ENCODE measurements around the gene ATE1. TPM values are rescaled to one million over a fixed set of nuclear protein-coding genes. Genes with fewer than 3 reads are reported as not detected.
A peak's percentile ranks its signal among the peaks of the same experiment; 100 is the strongest.
"Not testable (repeated sequence)": the region's sequence is repeated elsewhere in the genome, so short reads cannot be mapped to it uniquely, and the experiment has no call there.

Gene ATE1
- total RNA-seq, 1 donor from 2014 or later, result 22.6 TPM

DNA sequence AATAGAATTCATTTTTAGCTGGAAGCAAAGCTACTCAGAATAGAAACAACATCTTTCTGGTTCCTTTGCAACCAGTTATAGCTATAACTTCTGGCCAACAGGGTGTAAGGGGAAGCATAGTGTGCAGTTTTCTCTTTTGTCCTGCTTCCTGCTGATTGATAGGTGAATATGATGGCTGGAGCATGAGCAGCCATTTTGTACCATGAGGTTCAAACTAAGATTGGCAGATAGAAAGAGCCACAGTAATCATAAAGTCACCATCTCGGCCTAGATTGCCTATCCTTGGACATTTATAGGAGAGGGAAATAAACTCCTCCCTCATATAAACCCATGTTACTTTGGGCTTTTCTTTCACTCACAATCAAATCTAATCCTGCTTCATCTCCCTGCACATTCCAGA is 227.4 kb downstream of the ATE1 start:
- H3K27me3 Mint-ChIP-seq (ENCODE audit: low read depth, unreplicated experiment), result no peaks in the 10 kb centered on the region
- Histone ChIP-seq H3K4me3 (ENCODE audit: insufficient read depth, low read depth, low read length) (no peak overlapping the region), H3K36me3 (ENCODE audit: insufficient read depth, low read length) (no peaks in the 10 kb centered on the region), H2AFZ (ENCODE audit: low read depth, low read length) (no peak overlapping the region), H3K4me1 (ENCODE audit: insufficient read depth, low read length) (peaks cover 22% of the 10 kb centered on the region), H3K9me3 (ENCODE audit: insufficient read depth, low read depth, low read length) (no peaks in the 10 kb centered on the region), H3K9ac (ENCODE audit: low read length) (no peak overlapping the region), H4K20me1 (ENCODE audit: insufficient read depth, low read length) (no peaks in the 10 kb centered on the region), H3K4me2 (ENCODE audit: low read length) (no peak overlapping the region), H3K27ac (ENCODE audit: low read depth, low read length) (no peak overlapping the region), H3K79me2 (ENCODE audit: insufficient read depth, low read length) (no peaks in the 10 kb centered on the region), H3K27me3 (ENCODE audit: insufficient read depth, low read length) (no peaks in the 10 kb centered on the region)
- H3K4me3 Mint-ChIP-seq (ENCODE audit: unreplicated experiment), result no peak overlapping the region
- no peak overlapping the region for H3K27ac Mint-ChIP-seq (ENCODE audit: unreplicated experiment)
- H3K4me1 Mint-ChIP-seq (ENCODE audit: low read depth, unreplicated experiment), result peaks cover 27% of the 10 kb centered on the region
- TF ChIP-seq EZH2 (IDR thresholded peaks at IDR 0.05; ENCODE audit: insufficient read depth, low read length) (no peak), CTCF (IDR thresholded peaks at IDR 0.05; ENCODE audit: insufficient read depth, low read depth, low read length) (no peak)
- no peaks in the 10 kb centered on the region for H3K9me3 Mint-ChIP-seq (ENCODE audit: unreplicated experiment)
- no peak for FAIRE-seq
- no peak for DNase-seq (ENCODE audit: low read depth)
- no peaks in the 10 kb centered on the region for H3K36me3 Mint-ChIP-seq (ENCODE audit: low read depth, unreplicated experiment)

DNA sequence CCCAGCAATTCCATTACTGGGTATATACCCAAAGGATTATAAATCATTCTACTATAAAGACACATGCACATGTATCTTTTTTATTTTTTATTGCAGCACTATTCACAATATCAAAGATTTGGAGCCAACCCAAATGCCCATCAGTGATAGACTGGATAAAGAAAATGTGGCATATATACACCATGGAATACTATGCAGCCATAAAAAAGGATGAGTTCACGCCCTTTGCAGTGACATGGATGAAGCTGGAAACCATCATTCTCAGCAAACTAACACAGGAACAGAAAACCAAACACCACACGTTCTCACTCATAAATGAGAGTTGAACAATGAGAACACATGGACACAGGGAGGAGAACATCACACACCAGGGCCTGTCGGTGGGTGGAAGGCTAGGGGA is 228.1 kb downstream of the ATE1 start:
- FAIRE-seq; H3K9me3 ChIP-seq (ENCODE audit: insufficient read depth, low read depth, low read length); H3K9me3 Mint-ChIP-seq (ENCODE audit: unreplicated experiment); H2AFZ ChIP-seq (ENCODE audit: low read depth, low read length); DNase-seq (ENCODE audit: low read depth); H3K27ac ChIP-seq (ENCODE audit: low read depth, low read length); H3K4me3 ChIP-seq (ENCODE audit: insufficient read depth, low read depth, low read length); H3K27me3 Mint-ChIP-seq (ENCODE audit: low read depth, unreplicated experiment); H3K36me3 Mint-ChIP-seq (ENCODE audit: low read depth, unreplicated experiment); H3K9ac ChIP-seq (ENCODE audit: low read length); H4K20me1 ChIP-seq (ENCODE audit: insufficient read depth, low read length); H3K79me2 ChIP-seq (ENCODE audit: insufficient read depth, low read length); H3K4me3 Mint-ChIP-seq (ENCODE audit: unreplicated experiment); H3K4me2 ChIP-seq (ENCODE audit: low read length); H3K27me3 ChIP-seq (ENCODE audit: insufficient read depth, low read length); H3K36me3 ChIP-seq (ENCODE audit: insufficient read depth, low read length); H3K27ac Mint-ChIP-seq (ENCODE audit: unreplicated experiment): not testable (repeated sequence)
- H3K4me1 ChIP-seq (ENCODE audit: insufficient read depth, low read length), result peaks cover 22% of the 10 kb centered on the region
- peaks cover 27% of the 10 kb centered on the region for H3K4me1 Mint-ChIP-seq (ENCODE audit: low read depth, unreplicated experiment)

DNA sequence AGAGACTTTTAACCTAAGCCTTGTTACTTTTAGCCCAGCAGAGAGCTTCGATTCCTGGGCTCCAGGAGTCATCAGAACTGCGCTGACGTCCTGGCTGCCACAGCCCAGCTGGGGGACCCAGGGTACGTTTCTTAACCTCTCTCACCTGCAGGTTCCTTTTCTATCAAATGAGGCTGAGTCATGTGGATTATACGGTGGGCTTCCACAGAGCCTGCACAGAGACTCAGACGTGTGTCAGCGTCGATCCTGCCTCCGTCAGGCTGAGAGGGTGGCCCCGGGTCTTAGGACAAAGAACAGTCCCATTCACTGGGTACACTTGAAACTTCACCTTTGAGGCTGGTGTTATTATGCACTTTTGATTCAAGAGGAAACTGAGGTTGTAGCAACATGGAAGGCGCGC is 228.9 kb downstream of the ATE1 start:
- Mint-ChIP-seq H3K9me3 (ENCODE audit: unreplicated experiment) (no peaks in the 10 kb centered on the region), H3K36me3 (ENCODE audit: low read depth, unreplicated experiment) (no peaks in the 10 kb centered on the region), H3K27ac (ENCODE audit: unreplicated experiment) (peak overlapping the region; percentile 17), H3K4me3 (ENCODE audit: unreplicated experiment) (no peak overlapping the region), H3K27me3 (ENCODE audit: low read depth, unreplicated experiment) (no peaks in the 10 kb centered on the region), H3K4me1 (ENCODE audit: low read depth, unreplicated experiment) (peaks cover 23% of the 10 kb centered on the region)
- H3K79me2 ChIP-seq (ENCODE audit: insufficient read depth, low read length), result no peaks in the 10 kb centered on the region
- DNase-seq (ENCODE audit: low read depth), result no peak
- H3K9ac ChIP-seq (ENCODE audit: low read length), result no peak overlapping the region
- TF ChIP-seq EZH2 (IDR thresholded peaks at IDR 0.05; ENCODE audit: insufficient read depth, low read length) (no peak), CTCF (IDR thresholded peaks at IDR 0.05; ENCODE audit: insufficient read depth, low read depth, low read length) (no peak)
- H3K4me3 ChIP-seq (ENCODE audit: insufficient read depth, low read depth, low read length), result no peak overlapping the region
- no peak overlapping the region for H2AFZ ChIP-seq (ENCODE audit: low read depth, low read length)
- no peak for FAIRE-seq
- no peaks in the 10 kb centered on the region for H3K9me3 ChIP-seq (ENCODE audit: insufficient read depth, low read depth, low read length)
- no peak overlapping the region for H3K27ac ChIP-seq (ENCODE audit: low read depth, low read length)
- peak overlapping the region; percentile 53 for H3K4me2 ChIP-seq (ENCODE audit: low read length)
- no peaks in the 10 kb centered on the region for H3K27me3 ChIP-seq (ENCODE audit: insufficient read depth, low read length)
- H4K20me1 ChIP-seq (ENCODE audit: insufficient read depth, low read length), result no peaks in the 10 kb centered on the region
- peaks cover 22% of the 10 kb centered on the region for H3K4me1 ChIP-seq (ENCODE audit: insufficient read depth, low read length)
- no peaks in the 10 kb centered on the region for H3K36me3 ChIP-seq (ENCODE audit: insufficient read depth, low read length)
